NT2/D1 (cell line): Measurements from ENCODE around the gene PCED1B.

ENCODE experiments used
- DNase-seq: peaks from one replicate; pipeline ENCODE4 v3.0.0-alpha.2; 2011; ENCODE audit warnings: low read depth, low spot score
- H3K27me3 ChIP-seq: 2 replicates; pipeline ENCODE4 v1.6.0; 2011; ENCODE audit warnings: mild to moderate bottlenecking; ENCODE audit not compliant: insufficient read length, insufficient read depth
- H3K36me3 ChIP-seq: 2 replicates; pipeline ENCODE4 v1.6.1; 2011; ENCODE audit warnings: mild to moderate bottlenecking, low read length, mixed read lengths; ENCODE audit not compliant: insufficient read depth, insufficient read length
- H3K4me1 ChIP-seq: 2 replicates; pipeline ENCODE4 v1.5.1; 2011; ENCODE audit not compliant: insufficient read depth, insufficient read length
- H3K4me3 ChIP-seq: 2 replicates; pipeline ENCODE4 v1.5.1; 2011; ENCODE audit warnings: low read depth; ENCODE audit not compliant: insufficient read length
- H3K9ac ChIP-seq: 2 replicates; pipeline ENCODE4 v1.6.0; 2011; ENCODE audit warnings: low read depth; ENCODE audit not compliant: insufficient read length
- H3K9me3 ChIP-seq: 2 replicates; pipeline ENCODE4 v1.5.1; 2011; ENCODE audit warnings: mild to moderate bottlenecking, low read length; ENCODE audit not compliant: insufficient read depth
- SUZ12 ChIP-seq: IDR thresholded peaks from 2 replicates; pipeline ENCODE4 v1.6.1; 2011; ENCODE audit not compliant: insufficient read length, insufficient read depth; ENCODE audit errors: extremely low read depth
- YY1 ChIP-seq: IDR thresholded peaks from 2 replicates; pipeline ENCODE4 v1.6.1; 2011; ENCODE audit not compliant: insufficient read length, insufficient read depth
- ZNF274 ChIP-seq: IDR thresholded peaks from 2 replicates; pipeline ENCODE4 v1.6.1; 2011; ENCODE audit warnings: mild to moderate bottlenecking, low read depth, low read length

PCED1B gene

DNA sequence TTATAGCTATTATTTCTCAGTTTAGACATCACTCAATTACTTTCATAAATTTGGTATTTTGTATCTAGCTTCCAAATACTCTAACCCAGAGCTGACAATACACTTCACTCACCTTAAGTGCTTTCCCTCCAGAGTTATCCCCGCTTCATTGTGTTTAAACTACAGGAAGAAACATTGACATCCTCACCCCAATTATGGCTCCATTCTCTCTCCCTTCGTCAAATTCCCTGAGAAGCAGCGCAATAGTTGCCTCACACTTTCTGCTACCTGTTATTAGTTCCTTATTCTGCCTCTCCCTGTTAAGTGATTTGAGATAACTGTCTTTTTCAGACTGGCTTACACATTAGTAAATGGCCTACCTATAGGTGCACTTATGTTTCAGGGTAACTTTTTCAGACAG lies 69.7 kb downstream of the PCED1B start:
- Histone ChIP-seq H3K9me3 (no peaks in the 10 kb centered on the region; the same call in 1 of the 2 replicates), H3K4me1 (no peaks in the 10 kb centered on the region), H3K4me3 (no peak overlapping the region), H3K27me3 (no peaks in the 10 kb centered on the region), H3K36me3 (no peaks in the 10 kb centered on the region), H3K9ac (no peak overlapping the region)
- DNase-seq: no peak
- TF ChIP-seq ZNF274 (no peak), YY1 (no peak), SUZ12 (no peak)

- H3K36me3 ChIP-seq: no peaks in the 10 kb centered on the region
- no peaks in the 10 kb centered on the region; the same call in 1 of the 2 replicates for H3K9me3 ChIP-seq
- no peak overlapping the region for H3K9ac ChIP-seq
- TF ChIP-seq YY1 (no peak), ZNF274 (no peak), SUZ12 (no peak)
- DNase-seq: no peak
- no peak overlapping the region for H3K4me3 ChIP-seq
- H3K27me3 ChIP-seq: no peaks in the 10 kb centered on the region
- H3K4me1 ChIP-seq: no peaks in the 10 kb centered on the region
These were observed 72.7 kb downstream of the PCED1B start for GRCh38 chr12:47152095-47152494.

DNA sequence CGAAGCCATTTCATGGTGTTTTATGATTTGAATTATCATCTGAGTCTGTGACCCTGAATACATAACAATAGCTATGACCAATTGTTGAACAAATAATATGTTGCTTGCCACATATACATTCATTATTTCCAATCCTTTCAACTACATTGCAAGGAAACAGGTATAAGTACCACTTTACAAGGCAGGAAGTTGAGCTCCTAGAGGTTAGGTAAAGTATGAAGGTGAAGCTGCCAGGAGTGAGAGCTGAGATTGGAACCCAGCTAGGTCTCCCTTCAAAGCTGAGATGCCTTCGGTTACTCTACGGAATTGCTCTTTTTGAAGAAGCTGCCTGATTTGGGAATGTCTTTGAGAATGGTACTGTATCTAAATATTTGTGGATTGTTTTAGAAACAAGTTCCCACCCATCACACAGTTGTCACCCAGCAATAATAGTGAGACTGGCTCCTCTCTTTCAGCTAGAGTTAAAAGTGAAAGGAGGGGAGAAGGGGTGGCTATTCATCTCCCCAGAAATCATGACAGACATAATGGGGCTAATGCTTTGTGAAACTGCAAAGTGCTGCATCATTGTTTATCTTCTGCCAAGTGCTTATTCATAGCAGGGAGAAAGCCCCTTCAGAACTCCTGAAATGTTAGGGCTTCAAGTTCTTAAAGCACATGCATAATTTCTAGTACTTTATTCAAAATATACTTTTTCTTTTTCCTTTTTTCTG lies 76.2 kb downstream of the PCED1B start:
- Histone ChIP-seq H3K9ac (no peak overlapping the region), H3K4me3 (no peak overlapping the region), H3K4me1 (no peaks in the 10 kb centered on the region), H3K9me3 (no peaks in the 10 kb centered on the region; the same call in 1 of the 2 replicates), H3K36me3 (no peaks in the 10 kb centered on the region), H3K27me3 (no peaks in the 10 kb centered on the region)
- no peak for DNase-seq
- TF ChIP-seq YY1 (no peak), SUZ12 (no peak), ZNF274 (no peak)

GRCh38 chr12:47156167-47156736 lies 76.8 kb downstream of the PCED1B start:
- no peak overlapping the region for H3K9ac ChIP-seq
- TF ChIP-seq ZNF274 (no peak), YY1 (no peak), SUZ12 (no peak)

GRCh38 chr12:47158792-47159191 lies 79.4 kb downstream of the PCED1B start:
- H3K4me1 ChIP-seq: no peaks in the 10 kb centered on the region
- H3K4me3 ChIP-seq: no peak overlapping the region
- H3K9ac ChIP-seq: no peak overlapping the region
- no peaks in the 10 kb centered on the region for H3K36me3 ChIP-seq
- TF ChIP-seq YY1: no peak
- H3K27me3 ChIP-seq: no peaks in the 10 kb centered on the region
- H3K9me3 ChIP-seq: no peaks in the 10 kb centered on the region; the same call in 1 of the 2 replicates
- DNase-seq: no peak

More at GRCh38 chr12:47156167-47156736, 76.8 kb downstream of the PCED1B start:
- no peaks in the 10 kb centered on the region; the same call in 1 of the 2 replicates for H3K9me3 ChIP-seq
- H3K36me3 ChIP-seq: no peaks in the 10 kb centered on the region
- DNase-seq: no peak
- H3K4me3 ChIP-seq: no peak overlapping the region
- no peaks in the 10 kb centered on the region for H3K4me1 ChIP-seq
- H3K27me3 ChIP-seq: no peaks in the 10 kb centered on the region

GRCh38 chr12:47159348-47159747 lies 79.9 kb downstream of the PCED1B start:
- no peak for DNase-seq
- H3K9me3 ChIP-seq: no peaks in the 10 kb centered on the region; the same call in 1 of the 2 replicates

More at GRCh38 chr12:47159348-47159747, 79.9 kb downstream of the PCED1B start:
- H3K36me3 ChIP-seq: no peaks in the 10 kb centered on the region
- no peak overlapping the region for H3K4me3 ChIP-seq
- no peaks in the 10 kb centered on the region for H3K27me3 ChIP-seq
- no peak overlapping the region for H3K9ac ChIP-seq
- TF ChIP-seq SUZ12 (no peak), ZNF274 (no peak), YY1 (no peak)
- no peaks in the 10 kb centered on the region for H3K4me1 ChIP-seq
